Small intestine (tissue), 7 donors: ENCODE results near the gene TOX3. TPM values are rescaled to one million over a fixed set of nuclear protein-coding genes. Genes with fewer than 3 reads are reported as not detected.

Experiments
- DNase-seq, 2 donors: peaks; one replicate each; pipeline versions ENCODE4 v3.0.0 to v3.0.0-alpha.2; 2013
- FAIRE-seq: peaks from 2 replicates; lab custom pipeline; 2012; peaks lifted over from hg19 to GRCh38; lab: Jason Lieb, UNC
- H3K27ac ChIP-seq, 3 donors: one replicate each; pipeline ENCODE4 v1.5.1; 2013; ENCODE audit warnings: low read length in 2 of 3, mild to moderate bottlenecking in 2 of 3, control low read depth in 1 of 3, inconsistent platforms in 1 of 3, low read depth in 1 of 3, moderate library complexity in 1 of 3
- H3K27me3 ChIP-seq, 3 donors: one replicate each; pipeline ENCODE4 v1.6.1; 2013; ENCODE audit warnings: low read length in 3 of 3, inconsistent platforms in 1 of 3; ENCODE audit not compliant: control insufficient read depth in 3 of 3, insufficient read depth in 3 of 3
- H3K36me3 ChIP-seq, 3 donors: one replicate each; pipeline ENCODE4 v1.6.1; 2013; ENCODE audit warnings: low read length in 3 of 3, inconsistent platforms in 1 of 3, low read depth in 1 of 3, mild to moderate bottlenecking in 1 of 3, moderate library complexity in 1 of 3; ENCODE audit not compliant: control insufficient read depth in 3 of 3, insufficient read depth in 2 of 3
- H3K4me1 ChIP-seq, 3 donors: one replicate each; pipeline ENCODE4 v1.6.1; 2013; ENCODE audit warnings: low read length in 2 of 3, inconsistent platforms in 1 of 3, low read depth in 1 of 3, mild to moderate bottlenecking in 1 of 3, moderate library complexity in 1 of 3; ENCODE audit not compliant: control insufficient read depth in 3 of 3, insufficient read depth in 2 of 3
- H3K4me3 ChIP-seq, 3 donors: one replicate each; pipeline ENCODE4 v1.5.1; 2013; ENCODE audit warnings: low read length in 3 of 3, control low read depth in 1 of 3, inconsistent platforms in 1 of 3, low read depth in 1 of 3, mild to moderate bottlenecking in 1 of 3, moderate library complexity in 1 of 3
- H3K9me3 ChIP-seq, 2 donors: one replicate each; pipeline ENCODE4 v1.6.1; 2013; ENCODE audit warnings: low read depth in 1 of 2, low read length in 1 of 2; ENCODE audit not compliant: control insufficient read depth in 2 of 2, insufficient read depth in 1 of 2
- WGBS, 3 donors: extraction: QIAGEN DNeasy Blood & Tissue Kit; methylation state at CpG; one replicate each; pipeline ENCODE4 v1.1.7; 2013; 5-methylcytosine and 5-hydroxymethylcytosine counted together
- polyA plus RNA-seq, 4 donors: library from polyadenylated mRNA; stranded (reverse) in 3 of 4; unstranded in 1 of 4; fragments of 200-250 nt in 3 of 4; fragments of 120-200 nt in 1 of 4; gene quantifications; one replicate each; pipeline versions ENCODE4 v1.2.1 to v1.2.3, GENCODE V29; 2013
- donor health status: healthy with polysubstance abuse.
- donor health status: control.
- donor health status: control.
- donor health status: Bipolar disorder and iron deficiency.
- donor health status: healthy.

Gene TOX3
- polyA plus RNA-seq, 4 donors: 8.9 to 13.1 (median 9.7) TPM

GRCh38 chr16:52440248-52440647 is 106.7 kb downstream of the TOX3 start:
- Histone ChIP-seq H3K27ac (no peak overlapping the region), H3K36me3 (peaks cover 0 to 16% (median 13%) of the 10 kb centered on the region in 3 donors), H3K9me3 (peaks cover 0 to 1% of the 10 kb centered on the region in 2 donors), H3K4me1 (no peaks in the 10 kb centered on the region), H3K4me3 (no peak overlapping the region), H3K27me3 (no peaks in the 10 kb centered on the region)
- FAIRE-seq (no peak), DNase-seq (no peak)
- 92 to 99% (median 93%) methylated on average over 2 of the region's 2 CpGs for WGBS, 3 donors

- peaks cover 0 to 1% of the 10 kb centered on the region in 2 donors for H3K9me3 ChIP-seq
- H3K27me3 ChIP-seq: no peaks in the 10 kb centered on the region
- H3K36me3 ChIP-seq: peaks cover 0 to 16% (median 13%) of the 10 kb centered on the region in 3 donors
- H3K4me1 ChIP-seq: no peaks in the 10 kb centered on the region
- 83 to 94% (median 92%) methylated on average over 5 of the region's 5 CpGs for WGBS, 3 donors
- DNase-seq: no peak
- no peak for FAIRE-seq
- no peak overlapping the region for H3K4me3 ChIP-seq
- no peak overlapping the region for H3K27ac ChIP-seq
Measured at GRCh38 chr16:52439750-52440149, 107.2 kb downstream of the TOX3 start.

- Histone ChIP-seq H3K27me3 (no peaks in the 10 kb centered on the region), H3K27ac (no peak overlapping the region), H3K36me3 (peaks cover 0 to 16% (median 13%) of the 10 kb centered on the region in 3 donors), H3K9me3 (peaks cover 0 to 1% of the 10 kb centered on the region in 2 donors), H3K4me1 (no peaks in the 10 kb centered on the region), H3K4me3 (no peak overlapping the region)
- no peak for DNase-seq
- WGBS, 3 donors: 85 to 95% (median 91%) methylated on average over 11 of the region's 11 CpGs
- no peak for FAIRE-seq
Measured at GRCh38 chr16:52439171-52439701, 107.7 kb downstream of the TOX3 start.

GRCh38 chr16:52437277-52437670 is 109.7 kb downstream of the TOX3 start:
- DNase-seq (no peak), FAIRE-seq (no peak)
- Histone ChIP-seq H3K27me3 (no peaks in the 10 kb centered on the region), H3K4me1 (no peaks in the 10 kb centered on the region), H3K27ac (no peak overlapping the region), H3K9me3 (peaks cover 0 to 1% of the 10 kb centered on the region in 2 donors), H3K36me3 (peaks cover 0 to 16% (median 10%) of the 10 kb centered on the region in 3 donors), H3K4me3 (no peak overlapping the region)
- WGBS, 3 donors: 95 to 97% (median 97%) methylated on average over 4 of the region's 4 CpGs

GRCh38 chr16:52436339-52437276 is 110.3 kb downstream of the TOX3 start:
- Histone ChIP-seq H3K4me3 (no peak overlapping the region), H3K4me1 (no peaks in the 10 kb centered on the region), H3K27me3 (no peaks in the 10 kb centered on the region), H3K36me3 (peaks cover 0 to 16% (median 10%) of the 10 kb centered on the region in 3 donors), H3K9me3 (peaks cover 0 to 1% of the 10 kb centered on the region in 2 donors), H3K27ac (no peak overlapping the region)
- WGBS, 3 donors: 69 to 70% (median 69%) methylated on average over 2 of the region's 2 CpGs
- DNase-seq (no peak), FAIRE-seq (no peak)

- Histone ChIP-seq H3K36me3 (peaks cover 0 to 3% (median 2%) of the 10 kb centered on the region in 3 donors), H3K9me3 (no peaks in the 10 kb centered on the region), H3K4me3 (no peak overlapping the region), H3K27ac (no peak overlapping the region), H3K27me3 (no peaks in the 10 kb centered on the region), H3K4me1 (no peaks in the 10 kb centered on the region)
- FAIRE-seq: no peak
- no peak for DNase-seq
- 85 to 95% (median 90%) methylated on average over 1 of the region's 1 CpG for WGBS, 3 donors
Measured at GRCh38 chr16:52434224-52434623, 112.7 kb downstream of the TOX3 start.

- Histone ChIP-seq H3K27ac (no peak overlapping the region), H3K9me3 (no peaks in the 10 kb centered on the region), H3K27me3 (no peaks in the 10 kb centered on the region), H3K36me3 (no peaks in the 10 kb centered on the region), H3K4me3 (no peak overlapping the region), H3K4me1 (no peaks in the 10 kb centered on the region)
- 61 to 68% (median 62%) methylated on average over 2 of the region's 2 CpGs for WGBS, 3 donors
- FAIRE-seq (no peak), DNase-seq (no peak)
Measured at GRCh38 chr16:52433643-52434042, 113.3 kb downstream of the TOX3 start.

GRCh38 chr16:52424591-52424990 is 122.4 kb downstream of the TOX3 start:
- no peak for FAIRE-seq
- Histone ChIP-seq H3K36me3 (no peaks in the 10 kb centered on the region), H3K9me3 (no peaks in the 10 kb centered on the region), H3K27me3 (no peaks in the 10 kb centered on the region), H3K4me1 (no peaks in the 10 kb centered on the region), H3K4me3 (no peak overlapping the region), H3K27ac (no peak overlapping the region)
- no peak for DNase-seq
- WGBS, 3 donors: 94 to 98% (median 95%) methylated on average over 2 of the region's 2 CpGs
